ENCODE results near the gene WDPCP.
"Not testable (repeated sequence)": the region's sequence is repeated elsewhere in the genome, so short reads cannot be mapped to it uniquely, and the experiment has no call there.

WDPCP gene

DNA sequence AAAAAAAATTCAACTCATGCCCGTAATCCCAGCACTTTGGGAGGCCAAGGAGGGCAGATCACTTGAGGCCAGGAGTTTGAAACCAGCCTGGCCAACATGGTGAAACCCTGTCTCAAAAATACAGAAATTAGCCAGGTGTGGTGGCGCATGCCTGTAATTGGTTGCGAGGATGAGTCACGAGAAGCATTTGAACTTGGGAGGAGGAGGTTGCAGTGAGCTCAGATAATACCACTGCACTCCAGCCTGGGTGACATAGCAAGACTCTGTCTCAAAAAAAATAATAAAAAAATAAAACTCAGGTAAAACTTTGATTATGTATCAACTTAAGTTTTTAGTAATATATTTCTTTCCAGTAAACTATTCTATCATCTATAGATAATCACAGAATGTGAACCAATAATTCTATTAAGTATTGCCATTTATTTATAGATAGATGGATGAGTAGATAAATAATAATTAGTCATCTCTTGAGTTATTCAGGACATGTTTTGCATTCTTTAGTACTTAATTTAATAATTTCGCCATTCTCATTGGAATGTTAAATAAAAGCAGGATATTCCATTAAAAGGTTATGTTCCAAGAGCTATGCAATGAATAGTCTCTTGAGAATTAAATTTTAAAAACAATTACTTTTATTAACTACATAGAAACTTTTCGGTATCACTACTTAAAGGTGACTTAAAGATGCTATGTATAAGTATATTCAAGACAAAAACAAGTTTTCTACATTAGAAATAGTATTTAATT, 48.7 kb downstream of the WDPCP start:
- no peak for DNase-seq

DNA sequence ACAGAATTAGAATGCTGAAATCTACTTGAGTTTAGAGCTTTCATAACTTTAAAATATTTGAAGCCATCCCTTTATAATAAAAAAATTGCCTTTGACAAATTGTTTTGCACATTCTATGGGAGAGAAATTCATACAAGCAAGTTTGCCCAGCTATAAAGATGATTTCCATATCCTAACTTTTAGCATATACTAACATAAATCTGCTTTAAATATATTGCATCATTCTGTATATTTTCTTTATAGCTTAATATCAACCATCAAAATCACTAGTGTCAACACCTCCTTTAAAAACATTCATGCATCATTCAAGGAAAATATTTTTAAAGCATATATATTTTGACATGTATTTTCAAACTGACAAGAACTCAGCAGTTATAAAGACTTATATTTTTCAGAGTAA, 49.9 kb downstream of the WDPCP start:
- no peak for DNase-seq

DNA sequence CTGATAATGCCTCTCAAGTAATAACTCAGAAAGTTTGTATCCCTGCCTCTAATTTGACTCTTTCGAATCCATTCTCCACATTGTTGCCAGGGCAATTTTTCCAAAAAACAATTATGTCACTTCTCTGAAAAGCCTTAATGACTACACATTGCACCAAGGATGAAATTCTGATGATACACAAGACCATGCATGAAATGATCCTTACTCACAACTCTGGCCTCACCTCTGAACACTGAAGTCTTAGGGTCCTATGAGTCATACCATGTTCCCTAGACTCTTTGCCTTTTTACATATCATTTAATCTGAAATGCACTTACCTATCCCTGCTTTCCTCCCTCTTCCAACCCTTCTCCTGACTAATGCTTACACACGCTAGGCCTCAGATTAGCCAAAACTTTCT, 51.0 kb downstream of the WDPCP start:
- DNase-seq: no peak

DNA sequence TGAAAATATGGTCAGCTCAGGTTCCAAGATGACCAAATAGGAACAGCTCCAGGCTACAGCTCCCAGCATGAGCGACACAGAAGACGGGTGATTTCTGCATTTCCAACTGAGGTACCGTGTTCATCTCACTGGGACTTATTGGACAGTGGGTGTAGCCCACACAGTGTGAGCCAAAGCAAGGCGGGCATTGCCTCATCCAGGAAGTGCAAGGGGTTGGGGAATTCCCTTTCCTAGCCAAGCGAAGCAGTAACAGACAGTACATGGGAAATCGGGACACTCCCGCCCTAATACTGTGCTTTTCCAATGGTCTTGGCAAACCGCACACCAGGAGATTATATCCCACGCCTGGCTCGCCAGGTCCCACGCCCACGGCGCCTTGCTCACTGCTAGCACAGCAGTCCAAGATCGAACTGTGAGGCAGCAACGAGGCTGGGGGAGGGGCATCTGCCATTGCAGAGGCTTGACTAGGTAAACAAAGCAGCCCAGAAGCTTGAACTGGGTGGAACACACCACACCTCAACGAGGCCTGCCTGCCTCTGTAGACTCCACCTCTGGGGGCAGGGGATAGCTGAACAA, 57.5 kb downstream of the WDPCP start:
- DNase-seq: no peak

DNA sequence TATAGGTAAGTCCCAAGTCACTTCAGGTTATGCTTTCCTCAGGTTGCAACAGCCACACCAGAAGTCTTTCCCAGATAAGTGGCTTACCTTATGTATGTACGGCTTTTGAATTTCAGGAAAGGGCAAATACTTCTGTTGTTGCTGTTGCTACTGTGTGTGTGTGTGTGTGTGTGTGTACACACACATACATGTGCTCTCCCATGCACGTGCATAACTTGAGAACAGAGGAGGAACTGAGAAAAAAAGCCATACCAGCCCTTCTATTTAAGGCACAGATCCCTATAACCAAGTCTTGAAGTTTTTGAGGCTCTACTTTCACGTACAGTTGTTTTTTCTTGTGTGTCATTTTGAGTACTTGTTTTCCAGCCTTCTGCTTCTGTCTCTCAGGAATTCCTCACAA, 62.4 kb downstream of the WDPCP start:
- DNase-seq: no peak

DNA sequence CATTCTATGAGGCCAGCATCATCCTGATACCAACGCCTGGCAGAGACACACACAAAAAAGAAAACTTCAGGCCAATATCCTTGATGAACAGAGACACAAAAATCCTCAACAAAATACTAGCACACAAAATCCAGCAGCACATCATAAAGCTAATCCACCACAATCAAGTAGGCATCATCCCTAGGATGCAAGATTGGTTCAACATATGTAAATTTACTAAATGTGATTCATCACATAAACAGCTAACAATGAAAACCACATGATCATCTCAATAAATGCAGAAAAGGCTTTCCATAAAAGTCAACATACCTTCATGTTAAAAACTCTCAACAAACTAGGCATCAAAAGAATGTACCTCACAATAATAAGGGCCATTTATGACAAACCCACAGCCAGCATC, 65.3 kb downstream of the WDPCP start:
- DNase-seq: no peak

DNA sequence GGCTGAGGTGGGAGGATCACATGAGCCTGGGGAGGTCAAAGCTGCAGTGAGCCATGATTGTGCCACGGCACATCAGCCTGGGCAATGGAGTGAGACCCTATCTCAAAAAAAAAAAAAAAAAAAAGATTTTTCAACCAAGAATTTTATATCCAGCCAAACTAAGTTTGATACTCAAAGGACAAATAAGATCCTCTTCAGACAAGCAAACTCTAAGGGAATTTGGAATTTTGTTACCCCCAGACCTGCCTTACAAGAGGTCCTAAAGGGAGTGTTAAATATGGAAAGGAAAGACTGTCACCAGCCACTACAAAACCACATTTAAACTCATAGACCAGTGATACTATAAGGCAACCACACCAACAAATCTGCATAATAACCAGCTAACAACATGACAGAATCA, 67.5 kb downstream of the WDPCP start:
- DNase-seq: no peak

DNA sequence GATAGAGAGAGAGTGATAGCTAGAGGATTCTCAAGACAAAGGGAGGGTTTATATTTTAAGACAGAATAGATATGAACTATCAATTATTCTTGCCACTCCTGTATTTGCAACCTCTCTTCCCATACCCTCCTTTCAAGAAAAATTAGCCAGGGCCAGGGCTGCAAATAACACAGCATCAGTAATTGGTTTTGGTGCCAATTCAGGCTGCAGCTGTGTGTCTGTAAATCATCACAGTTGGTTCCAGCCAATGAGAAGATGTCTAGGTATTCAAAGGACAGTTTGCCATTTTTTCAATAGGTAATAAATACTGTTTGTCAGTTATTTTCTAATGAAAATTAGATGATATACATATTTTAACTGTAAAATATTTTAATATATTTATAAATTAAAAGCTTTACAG, 73.5 kb downstream of the WDPCP start:
- no peak for DNase-seq

DNA sequence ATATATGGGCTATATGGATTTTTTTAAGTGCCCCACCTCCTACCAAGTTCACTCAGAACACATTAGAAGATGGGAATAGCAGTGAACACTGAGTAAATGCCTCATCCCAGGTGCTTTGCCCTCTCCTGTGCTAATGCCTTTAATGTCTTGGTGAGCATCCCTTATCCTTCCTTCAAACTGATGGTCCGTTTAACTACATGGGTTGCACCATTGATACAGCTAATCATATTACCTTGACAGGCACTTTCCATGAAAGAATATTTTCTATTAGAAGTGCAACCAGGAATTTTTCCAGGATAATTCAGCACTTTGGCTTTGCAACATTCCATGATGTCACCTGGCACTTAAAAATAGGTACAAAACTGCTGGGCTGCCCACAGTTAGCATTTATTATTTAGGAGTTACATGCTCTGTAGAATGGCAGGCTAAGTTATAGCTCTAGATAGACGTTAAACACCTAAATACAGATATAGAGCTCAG, 74.0 kb downstream of the WDPCP start:
- no peak for DNase-seq

DNA sequence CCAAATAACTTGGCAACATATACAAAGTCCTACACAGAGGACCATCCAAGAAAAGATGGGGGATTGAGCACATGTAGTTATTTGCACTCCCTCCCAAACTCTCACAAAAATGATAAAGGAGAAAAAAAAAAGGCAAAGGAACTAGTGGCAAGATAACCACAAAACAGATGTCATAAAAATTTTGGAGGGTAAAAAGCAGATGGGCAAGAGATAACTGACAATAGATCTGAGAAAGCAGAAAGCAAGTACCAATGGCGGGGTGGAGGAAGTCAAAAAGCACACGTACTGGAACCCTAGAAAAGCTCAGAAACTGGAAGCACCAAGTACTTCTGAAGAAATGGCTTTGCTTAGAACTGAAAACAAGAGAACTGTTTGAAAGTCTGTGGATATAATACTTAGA, 82.0 kb downstream of the WDPCP start:
- DNase-seq: no peak

DNA sequence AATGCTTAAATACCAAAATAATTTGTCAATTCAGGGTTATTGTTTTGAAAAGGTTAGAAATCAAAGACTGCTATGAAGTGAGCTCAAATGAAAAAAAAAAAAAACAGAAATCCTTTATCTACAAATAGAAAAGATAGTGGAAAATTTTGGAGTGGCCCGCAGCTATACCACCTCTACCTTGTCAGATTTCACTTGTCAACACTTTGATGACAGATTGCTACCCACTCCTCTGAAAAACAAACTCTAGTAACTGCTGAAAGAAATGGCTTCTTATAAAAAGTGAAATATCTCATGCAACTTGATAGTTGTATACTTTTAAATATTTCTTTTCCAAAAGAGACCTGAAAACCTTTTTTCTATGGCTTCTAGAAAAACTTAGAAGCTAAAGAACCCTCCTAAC, 84.5 kb downstream of the WDPCP start:
- DNase-seq: no peak

DNA sequence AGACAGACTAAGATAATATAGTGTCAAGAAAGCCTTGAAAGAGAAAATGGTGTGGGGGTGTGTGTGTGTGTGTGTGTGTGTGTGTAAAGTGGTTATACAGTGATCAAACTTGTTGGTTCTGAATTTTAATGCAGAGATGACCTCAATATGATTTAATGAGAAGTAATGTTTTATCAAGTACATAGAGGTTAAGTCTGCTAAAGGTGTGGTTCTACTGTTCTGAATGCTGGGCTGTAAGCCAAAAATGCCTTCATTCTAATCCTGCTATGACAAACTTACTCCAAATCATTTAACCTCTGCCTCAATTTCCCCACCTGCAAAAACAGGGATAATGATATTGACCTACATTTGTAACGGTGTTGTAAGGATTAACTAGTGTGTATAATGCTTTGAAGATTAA, 87.9 kb downstream of the WDPCP start:
- DNase-seq: no peak

DNA sequence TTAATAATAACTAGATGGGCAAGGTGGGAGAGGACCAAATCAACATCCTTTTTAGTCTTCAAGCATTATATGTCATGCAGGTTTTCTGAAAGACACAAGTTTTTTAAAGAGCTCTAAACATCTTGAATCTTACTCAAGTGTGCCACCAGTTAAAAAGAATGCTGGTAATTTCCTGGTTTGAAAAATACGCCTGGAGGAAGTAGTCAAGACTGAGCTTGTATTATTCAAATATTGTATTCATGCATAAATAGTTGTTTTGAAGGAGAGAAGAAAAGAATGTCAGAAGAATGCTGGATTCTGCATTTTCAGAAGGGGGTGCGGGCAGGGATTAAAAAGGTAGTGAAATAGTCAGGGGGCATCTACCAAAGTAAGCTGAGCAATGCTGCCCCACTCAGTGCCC, 90.7 kb downstream of the WDPCP start:
- DNase-seq: no peak

DNA sequence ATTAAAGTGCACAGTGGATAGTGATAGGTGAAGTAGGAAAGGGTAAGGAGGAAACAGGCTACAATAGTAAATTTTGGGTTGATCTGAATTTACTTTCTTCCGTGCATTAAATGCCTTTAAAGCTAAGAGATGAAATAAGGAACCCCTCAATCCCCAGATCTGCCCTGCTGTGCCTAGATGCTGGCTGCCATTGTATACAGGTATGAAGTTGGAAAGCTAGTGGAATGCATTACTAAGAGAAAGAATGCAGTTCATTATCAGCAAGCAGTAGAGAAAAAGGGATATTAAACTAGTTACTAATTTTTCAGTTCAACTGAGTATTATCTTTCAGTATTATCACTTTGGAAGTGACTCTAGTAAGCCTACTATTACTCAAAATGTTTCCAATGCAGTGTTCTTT, 93.3 kb downstream of the WDPCP start:
- no peak for DNase-seq

DNA sequence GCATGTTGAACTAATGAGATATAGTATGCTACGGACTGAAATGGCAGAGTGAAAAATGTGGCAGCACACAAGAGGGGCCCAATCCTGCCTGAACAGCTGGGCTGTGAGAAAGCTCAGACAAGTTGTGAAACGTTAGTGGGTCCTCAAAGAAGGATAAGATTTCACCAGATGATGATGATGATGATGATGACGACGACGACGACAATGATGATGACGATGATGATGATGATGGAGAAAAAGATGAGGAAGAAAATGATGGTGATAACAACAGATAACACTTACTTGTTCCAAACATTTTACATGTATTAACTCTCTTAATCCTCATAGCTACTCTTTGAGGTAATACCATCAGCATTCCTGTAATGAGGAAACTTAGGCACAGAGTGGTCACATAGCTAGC, 94.2 kb downstream of the WDPCP start:
- no peak for DNase-seq

DNA sequence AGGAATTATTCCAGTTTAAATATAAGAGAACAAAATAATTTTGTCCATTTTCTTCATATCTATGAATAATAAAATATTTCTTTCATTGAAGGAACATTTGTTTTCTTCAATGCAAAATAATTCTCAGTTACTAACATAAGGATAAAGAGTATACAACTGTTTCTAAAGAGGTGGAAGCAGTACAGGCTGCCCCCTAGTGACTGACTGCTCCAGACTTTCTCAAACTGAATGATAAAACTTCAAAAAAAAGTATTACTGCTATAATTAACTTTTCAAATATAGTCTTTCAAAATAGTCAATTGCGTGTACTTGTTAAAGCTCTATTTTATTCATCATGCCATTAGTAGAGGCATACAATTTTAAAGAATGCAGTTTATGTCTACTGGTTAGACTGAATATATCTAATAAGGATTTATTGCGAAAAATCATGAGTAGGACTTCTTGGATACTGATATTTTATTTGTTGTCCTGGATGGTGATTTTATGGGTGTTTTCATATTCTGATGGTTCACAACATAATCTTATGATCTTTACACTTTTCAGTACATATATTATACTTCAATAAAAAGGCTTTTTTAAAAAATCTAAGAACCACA, 100.1 kb downstream of the WDPCP start:
- DNase-seq: no peak

DNA sequence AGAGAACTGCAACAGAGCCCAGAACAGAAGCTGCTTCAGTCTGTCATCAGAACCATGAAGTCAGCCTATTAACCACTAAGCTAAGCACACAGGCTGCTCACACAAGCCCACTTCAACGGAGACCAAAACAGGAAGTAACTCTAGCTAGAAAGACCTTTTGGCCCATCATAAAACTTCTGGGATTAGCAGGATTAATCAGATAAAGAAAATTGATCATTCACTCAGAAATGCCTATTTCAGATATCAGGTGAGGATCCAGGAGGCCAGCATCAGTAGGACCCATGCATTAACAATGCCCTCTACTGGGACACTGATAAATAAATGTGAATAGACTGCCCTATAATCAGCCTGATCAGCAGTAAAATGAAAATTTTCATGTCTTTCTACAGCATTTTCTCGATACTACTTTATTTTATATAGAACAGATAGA, 101.4 kb downstream of the WDPCP start:
- no peak for DNase-seq

DNA sequence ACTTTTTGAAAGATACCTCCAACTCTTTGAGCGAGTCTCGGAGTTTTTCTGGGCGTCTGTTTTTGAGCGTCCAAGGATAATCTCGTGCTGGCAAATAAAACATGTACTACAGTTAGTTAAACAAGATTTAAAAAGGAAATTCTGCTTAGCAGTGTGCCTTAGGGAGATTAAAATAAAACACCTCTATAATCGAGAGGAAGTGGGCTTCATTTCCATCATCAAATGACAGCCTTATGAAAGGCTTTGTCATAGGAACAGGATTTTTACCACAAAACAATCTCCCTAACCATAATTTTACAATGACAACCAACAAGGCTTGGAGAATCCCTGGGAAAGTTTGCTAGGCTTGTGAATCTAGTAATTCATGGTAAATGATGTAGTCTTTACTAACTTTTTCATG, 103.4 kb downstream of the WDPCP start:
- no peak for DNase-seq

DNA sequence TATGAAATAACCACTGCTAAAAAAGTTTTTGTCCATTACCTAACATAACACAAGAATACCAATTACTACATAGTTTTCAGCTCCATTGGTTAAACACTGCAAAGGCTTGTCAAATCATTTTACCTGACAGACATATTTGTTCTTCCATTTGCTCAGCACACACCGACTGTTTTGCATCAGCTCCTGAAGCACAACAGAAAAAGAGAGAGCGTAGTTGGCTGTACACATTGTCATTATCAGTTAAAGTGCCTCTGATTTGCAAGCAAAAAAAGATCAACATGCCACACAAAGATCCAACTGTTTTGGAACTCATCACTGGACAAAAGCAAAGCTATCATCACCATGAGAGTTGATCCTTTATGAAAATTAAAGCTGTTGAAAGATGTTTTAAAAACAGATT, 103.8 kb downstream of the WDPCP start:
- no peak for DNase-seq

DNA sequence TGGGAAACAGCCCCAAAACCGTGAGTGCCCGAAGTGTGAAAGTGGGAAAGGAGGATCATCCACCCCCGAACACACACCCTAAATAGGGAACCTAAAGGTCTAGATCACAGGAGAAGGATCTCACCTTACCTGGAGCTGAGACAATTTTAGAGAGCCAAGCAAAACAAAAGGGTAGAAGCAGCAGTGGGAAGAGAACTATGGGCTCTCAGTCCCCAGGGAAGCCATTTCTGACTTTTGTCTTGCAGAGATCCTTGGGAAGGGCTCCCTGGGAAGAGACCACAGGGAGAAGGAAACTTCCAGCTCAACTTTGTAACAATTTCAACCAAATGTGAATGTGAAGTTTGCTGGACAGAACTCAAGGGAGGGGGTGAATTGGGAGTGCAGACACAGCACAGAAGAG, 110.6 kb downstream of the WDPCP start:
- no peak for DNase-seq

DNA sequence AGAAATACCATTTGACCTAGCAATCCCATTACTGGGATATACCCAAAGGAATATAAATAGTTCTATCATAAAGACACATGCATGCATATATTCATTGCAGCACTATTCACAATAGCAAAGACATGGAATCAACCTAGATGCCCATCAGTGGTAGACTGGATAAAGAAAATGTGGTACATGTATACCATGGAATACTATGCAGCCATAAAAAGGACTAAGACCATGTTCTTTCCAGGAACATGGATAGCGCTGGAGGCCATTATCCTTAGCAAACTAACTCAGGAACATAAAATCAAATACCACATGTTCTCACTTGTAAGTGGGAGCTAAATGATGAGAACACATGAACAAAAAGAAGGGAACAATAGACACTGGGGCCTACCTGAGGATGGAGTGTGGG, 119.0 kb downstream of the WDPCP start:
- not testable (repeated sequence) for DNase-seq

DNA sequence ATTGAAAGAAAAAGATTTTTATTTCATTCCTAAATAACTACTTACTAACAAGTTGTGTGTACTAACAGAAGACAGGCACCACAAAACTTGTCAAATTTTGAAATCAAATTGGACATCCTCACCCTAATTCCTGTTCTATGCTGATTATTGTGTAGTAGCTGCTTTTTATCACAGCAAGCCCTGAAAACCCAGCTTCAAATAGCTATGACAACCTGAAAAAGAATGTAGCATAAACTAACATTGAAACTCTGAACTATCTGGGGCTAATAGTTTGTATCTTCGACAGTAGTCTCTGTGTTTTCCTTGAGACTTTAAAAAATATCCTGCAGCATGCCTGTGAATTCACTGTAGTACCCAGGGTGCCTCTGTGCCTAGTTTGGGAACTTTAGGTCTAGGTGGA, 122.6 kb downstream of the WDPCP start:
- DNase-seq: no peak

DNA sequence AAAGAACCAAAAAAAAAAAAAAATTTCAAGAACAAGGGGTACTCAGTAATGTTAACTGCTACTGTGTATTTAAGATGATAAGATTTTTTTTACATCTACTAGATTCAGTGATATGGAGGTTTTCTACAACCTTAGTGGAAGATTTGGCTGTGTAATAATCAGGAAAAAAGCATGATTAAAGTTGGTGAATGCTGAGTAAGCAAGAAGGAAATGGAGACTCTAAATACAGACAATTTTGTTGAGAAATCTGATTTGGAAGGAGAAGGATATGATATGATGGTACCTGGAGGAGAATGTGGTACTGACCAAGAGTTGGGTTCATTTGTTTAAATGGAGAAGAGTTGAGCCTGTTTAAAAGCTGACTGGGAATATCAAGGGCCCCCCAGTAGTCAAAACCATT, 125.1 kb downstream of the WDPCP start:
- no peak for DNase-seq

DNA sequence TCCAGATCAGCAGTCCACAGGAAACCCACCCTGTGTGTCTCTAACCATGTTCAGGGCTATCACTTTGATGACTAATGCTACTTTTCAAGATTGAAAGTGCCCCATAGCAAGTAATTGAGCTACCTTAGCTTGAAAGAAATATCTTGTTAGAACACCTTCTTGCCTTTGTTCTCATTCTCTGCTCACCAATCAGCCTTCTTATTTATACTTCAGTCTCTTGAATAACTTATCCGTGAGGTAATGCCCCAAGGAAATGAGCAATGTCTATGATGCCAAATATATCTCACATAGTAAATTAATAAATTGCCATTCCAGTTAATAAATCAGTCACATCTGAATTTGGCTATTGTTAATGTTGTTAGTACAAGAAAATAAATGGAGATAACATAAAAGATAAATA, 141.6 kb downstream of the WDPCP start:
- DNase-seq: no peak
